Measurements from ENCODE around the gene MAN2A1. TPM values are rescaled to one million over a fixed set of nuclear protein-coding genes. Genes with fewer than 3 reads are reported as not detected.
"Not testable (repeated sequence)": the region's sequence is repeated elsewhere in the genome, so short reads cannot be mapped to it uniquely, and the experiment has no call there.

MAN2A1 gene
- total RNA-seq, 1 donor, result 19.1 TPM

DNA sequence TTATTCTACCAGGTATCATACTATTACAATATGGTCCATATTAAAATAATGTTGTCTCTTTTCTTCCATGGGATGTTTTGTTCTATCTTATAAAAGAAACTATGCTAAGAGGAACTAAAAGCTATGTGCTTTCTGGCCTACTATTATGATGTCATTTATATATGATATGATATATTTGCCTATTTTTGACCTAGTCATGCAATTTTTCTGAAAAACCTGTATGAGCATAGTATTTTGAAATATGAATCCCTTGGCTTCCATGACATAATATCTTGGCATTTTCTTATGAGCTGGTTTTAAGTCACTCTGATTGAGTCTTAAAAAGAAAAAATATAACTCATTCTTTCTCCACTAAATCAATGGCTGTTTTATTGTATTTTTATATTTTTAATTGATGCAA lies 60.7 kb downstream of the MAN2A1 start:
- DNase-seq (ENCODE audit: low read depth in 2 of 3, low spot score in 2 of 3), result no peak

DNA sequence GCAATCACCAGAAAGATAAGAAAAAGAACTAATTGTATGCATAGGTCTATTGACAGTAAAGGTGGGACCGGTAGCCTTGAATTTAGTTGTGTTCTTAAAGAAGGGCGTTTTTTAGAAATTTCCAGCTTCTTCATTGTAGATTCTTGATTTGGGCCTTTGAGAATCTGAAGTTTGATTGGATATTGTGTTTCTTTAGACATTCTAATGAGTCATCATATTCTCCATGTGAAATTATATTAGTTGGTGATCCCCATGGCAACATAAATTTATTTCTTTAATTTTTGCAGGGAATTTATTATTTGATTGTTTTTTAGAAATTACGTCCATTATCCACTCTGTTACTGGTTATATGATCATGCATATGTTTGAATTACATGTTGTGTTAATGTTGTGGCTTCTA lies 63.6 kb downstream of the MAN2A1 start:
- no peak for DNase-seq (ENCODE audit: low read depth in 2 of 3, low spot score in 2 of 3)

DNA sequence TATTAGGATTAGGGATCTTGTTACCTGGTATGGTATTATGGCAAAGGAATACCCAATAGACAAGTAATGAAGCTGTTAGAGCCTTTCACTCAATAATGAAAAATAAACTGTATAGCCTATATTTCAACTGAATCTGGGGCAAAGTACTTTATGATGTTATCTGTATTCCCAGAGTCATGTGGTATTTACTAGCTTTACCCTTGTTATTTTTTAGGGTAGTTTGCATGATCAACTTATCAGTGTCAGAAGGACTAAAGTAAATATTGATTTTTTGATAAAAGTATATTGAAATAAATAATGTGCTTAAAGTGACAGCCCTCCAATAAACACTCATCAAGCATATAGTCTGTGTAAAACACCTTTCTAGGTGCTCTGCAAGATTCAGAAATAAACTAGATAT lies 64.6 kb downstream of the MAN2A1 start:
- DNase-seq (ENCODE audit: low read depth in 2 of 3, low spot score in 2 of 3), result no peak

DNA sequence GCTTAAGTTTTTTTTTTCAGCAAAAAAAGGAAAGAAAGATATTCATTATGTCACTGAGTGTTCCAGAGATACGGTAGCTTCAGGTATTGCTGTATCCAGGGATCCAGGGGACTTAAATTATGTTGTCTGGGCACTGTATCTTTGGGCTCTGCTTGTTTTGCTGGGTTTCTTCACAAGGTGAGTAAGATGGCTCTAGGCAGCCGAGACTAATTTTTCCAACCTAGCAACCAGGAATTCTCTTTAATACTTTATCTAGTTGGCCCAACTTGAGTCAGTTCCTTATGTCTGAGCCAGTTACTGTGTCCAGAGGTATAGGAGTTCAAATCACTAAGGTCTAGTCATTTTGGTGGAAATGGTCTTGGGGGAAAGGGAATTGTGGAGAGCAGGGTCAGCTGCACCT lies 66.0 kb downstream of the MAN2A1 start:
- DNase-seq (ENCODE audit: low read depth in 2 of 3, low spot score in 2 of 3), result no peak

DNA sequence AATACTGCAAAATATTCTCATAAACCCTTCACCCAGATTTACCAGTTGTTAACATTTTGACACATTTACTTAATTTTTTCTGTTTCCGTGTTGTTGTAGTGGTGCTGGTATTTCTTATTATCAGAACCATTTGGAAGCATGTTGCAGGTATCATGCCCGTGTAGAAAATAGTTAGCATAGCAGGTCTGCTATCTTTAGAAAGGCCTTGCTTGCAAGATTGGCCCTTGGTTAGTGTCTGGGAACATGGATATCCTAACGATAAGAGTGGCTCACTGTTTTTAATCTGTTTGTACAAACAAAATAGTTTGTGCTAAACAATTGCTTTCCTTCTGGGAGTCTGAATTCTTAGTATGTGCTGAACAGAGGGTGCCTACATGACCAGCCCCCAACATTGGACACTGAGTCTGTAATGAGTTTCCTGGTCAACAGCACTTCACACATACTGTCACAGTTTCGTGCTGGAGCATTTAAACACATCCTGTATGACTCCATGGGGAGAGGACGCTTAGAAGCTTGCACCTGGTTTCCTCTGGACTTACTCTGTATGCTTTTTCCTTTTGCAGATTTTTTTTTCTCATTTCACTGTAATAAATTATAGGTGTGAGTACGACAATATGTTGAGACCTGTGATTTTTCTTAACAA lies 66.9 kb downstream of the MAN2A1 start:
- DNase-seq (ENCODE audit: low read depth in 2 of 3, low spot score in 2 of 3), result no peak

DNA sequence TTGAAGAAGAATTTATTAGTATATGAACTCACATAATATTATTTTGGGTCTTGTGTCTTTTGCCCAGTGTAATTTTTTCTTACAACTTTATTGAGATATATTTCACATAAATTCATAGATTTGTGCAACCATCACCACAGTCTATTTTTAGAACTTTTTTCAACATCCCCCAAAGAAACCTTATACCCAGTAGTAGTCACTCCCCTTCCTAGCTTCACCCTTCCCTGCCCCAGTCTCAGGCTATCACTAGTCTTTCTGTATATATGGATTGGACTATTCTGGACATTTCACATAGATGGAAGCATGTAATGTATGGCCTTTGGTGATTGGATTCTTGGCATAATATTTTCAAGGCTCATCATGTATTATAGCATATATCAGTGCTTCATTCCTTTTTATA lies 67.8 kb downstream of the MAN2A1 start:
- DNase-seq (ENCODE audit: low read depth in 2 of 3, low spot score in 2 of 3), result no peak

DNA sequence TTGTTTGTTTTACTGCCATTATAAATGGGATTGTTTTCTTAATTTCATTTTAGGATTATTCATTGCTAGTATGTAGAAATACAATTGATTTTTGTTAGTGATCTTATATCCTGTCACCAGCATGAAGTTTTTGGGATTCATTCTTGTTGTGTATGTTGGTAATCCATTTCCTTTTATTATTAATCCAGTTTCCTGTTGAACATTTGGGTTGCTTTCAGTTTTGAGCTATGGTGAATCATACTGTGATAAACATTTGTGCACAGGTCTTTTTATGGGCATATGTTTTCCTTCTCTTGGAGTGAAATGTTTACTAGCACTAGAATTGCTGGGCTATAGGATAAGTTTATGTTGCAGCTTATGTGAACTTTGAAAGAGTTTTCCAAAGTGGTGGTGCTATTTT lies 69.6 kb downstream of the MAN2A1 start:
- no peak for DNase-seq (ENCODE audit: low read depth in 2 of 3, low spot score in 2 of 3)

DNA sequence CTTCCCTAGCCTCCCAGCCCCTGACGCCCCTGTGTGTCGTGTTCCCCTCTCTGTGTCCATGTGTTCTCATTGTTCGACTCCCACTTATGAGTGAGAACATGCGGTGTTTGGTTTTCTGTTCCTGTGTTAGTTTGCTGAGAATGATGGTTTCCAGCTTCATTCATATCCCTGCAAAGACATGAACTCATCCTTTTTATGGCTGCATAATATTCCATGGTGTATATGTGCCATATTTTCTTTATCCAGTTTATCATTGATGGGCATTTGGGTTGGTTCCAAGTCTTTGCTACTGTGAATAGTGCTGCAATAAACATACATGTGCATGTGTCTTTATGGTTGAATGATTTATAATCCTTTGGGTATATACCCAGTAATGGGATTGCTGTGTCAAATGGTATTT lies 70.4 kb downstream of the MAN2A1 start:
- DNase-seq (ENCODE audit: low read depth in 2 of 3, low spot score in 2 of 3), result not testable (repeated sequence)

DNA sequence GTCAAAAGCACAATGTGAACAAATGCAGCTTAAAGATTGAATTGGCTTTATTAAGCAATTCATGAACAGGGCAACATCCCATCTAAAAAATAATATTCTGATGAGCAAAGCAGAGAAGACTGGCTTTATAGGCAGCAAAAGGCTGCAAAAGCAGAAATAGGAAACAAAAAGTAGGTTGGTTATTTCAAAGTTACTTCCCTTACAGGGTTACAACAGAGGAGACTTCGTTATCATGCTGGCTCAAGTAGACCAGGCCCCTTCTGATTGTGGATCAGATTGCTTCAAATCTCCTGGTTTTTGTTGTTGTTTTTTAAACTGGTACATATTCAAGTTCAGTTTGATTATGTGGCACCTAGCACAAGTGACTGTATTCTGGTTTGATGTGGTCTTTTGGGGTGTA lies 73.1 kb downstream of the MAN2A1 start:
- no peak for DNase-seq (ENCODE audit: low read depth in 2 of 3, low spot score in 2 of 3)

DNA sequence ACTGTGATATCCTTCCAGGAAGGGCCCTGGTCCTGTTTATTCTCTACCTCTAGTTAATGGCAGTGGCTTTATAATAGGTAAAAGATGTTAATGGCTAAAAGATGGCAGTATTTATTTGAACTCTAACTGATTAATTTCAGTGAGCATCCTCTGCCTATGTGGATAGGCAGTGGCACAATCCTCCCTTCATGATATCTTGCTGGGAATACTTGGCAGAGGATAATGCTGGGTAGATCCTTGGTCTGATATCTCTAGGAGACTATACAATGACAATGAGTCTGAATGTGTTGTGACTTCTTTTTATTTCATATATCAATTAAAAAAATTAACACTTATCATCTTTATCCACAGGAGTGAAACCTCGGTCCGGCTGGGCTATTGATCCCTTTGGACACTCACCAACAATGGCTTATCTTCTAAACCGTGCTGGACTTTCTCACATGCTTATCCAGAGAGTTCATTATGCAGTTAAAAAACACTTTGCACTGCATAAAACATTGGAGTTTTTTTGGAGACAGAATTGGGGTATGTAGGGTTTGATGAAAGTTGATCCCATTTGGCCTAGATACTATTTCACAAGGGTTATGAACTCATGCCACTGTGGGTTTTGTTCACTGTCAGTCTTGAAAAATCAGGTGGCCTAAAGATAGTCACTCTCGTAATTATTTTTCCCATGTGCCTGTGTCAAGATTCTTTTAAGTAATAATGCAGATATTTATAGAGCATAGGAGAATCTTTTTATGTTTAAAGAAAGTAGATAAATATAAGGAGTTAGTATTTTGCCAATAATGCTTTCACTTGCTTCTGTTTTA lies 77.7 kb downstream of the MAN2A1 start:
- no peak for DNase-seq (ENCODE audit: low read depth in 2 of 3, low spot score in 2 of 3)

DNA sequence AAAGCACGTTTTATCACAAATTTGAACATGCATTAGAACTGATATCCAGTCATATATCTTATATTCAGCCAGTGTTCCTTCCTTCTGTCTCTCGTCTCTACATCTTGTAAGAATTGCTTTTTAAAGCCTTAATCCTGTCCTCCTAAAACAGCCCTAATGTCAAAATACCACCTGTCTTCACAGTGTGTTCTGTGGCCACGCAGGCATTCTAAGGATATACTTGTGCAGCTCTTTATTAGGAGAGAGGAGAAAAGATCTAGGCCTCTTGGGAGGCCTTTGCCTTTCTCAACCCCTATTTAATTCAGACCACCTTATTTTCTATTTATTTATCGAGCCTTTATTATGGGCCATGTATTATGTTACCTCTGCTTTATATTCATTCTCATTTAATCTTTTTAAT lies 78.3 kb downstream of the MAN2A1 start:
- DNase-seq (ENCODE audit: low read depth in 2 of 3, low spot score in 2 of 3), result no peak

DNA sequence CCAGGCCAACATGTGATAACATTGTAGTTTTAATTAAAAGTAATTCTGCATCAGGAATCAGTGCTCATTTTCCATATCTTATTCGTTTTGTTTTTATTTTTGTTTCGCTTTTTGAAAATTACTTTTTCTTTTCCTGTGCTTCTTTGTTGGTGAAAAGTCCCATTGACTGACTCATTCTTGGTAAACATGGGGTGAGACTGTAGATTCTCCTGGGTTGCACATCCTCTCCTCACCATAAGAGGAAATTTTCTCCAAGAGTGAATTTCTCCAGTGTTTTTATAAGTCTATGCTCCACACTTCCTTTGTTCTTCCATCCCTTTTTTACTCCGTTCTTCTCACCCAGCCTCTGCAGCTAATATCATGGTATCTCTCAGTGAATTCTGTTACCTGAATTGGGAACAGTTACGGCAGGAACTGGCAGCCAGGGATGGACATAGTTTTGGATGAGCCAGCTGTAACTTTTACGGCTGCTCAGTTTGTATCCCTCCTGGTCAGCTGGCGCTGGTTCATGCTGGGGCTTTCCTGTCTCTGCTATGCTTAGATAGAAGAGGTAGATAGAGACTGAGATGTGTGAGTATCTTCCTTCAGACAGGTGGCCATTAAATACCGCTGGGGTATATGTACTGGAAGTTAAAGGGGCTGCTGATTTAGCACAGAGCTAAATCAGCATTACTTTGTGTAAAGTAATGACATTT lies 80.0 kb downstream of the MAN2A1 start:
- DNase-seq (ENCODE audit: low read depth in 2 of 3, low spot score in 2 of 3), result no peak

DNA sequence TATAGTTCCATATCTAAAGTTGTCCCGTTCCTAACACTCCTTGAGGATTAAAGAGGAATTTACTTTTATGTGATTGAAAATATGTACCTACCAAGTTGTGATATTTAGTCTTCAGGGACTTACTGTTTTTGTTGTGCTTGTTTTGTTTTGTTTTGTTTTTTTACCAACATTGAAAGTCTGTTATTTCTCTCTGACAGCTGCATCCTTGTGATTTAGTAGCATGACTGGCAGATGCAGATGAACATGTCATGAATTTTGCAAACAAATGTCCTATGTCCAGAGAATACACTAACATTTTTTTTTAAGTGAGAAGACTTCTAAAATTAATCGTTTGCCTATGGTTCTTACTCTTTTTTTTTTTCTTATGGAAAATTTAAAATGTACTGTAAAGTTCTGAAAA lies 85.4 kb downstream of the MAN2A1 start:
- DNase-seq (ENCODE audit: low read depth in 2 of 3, low spot score in 2 of 3), result no peak

DNA sequence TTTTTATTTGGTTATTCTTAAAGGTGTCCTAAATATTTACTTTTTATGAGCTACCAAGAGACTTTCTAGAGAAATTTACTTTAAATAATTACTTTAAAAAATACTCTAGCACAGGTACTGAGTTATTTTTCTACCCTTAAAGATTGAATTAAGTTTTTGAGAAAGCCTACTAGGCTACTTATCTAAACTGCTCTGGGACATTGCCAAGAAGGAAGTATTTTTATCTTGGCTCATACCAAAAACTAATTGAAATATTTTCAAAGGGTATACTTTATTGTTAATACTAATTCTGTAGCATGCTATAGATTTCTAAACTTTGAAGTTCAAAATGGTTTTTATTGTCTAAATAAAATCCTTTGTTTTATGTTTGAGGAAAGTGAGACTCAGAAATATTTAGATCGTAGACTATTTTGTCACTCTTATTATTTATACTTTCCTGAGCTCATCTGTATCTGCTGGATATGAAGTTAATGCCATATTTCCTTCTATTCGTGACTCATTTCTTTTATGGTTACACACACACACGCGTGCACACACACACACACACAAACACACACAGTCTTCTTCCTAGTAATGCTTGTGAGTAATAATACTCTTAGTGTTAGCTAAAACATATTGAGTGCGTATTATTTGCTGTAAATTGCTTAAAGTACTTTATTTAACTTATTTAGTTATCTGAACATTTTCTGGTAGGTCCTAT lies 89.5 kb downstream of the MAN2A1 start:
- peak in 2 of 3 donors; percentile 3 to 30 for DNase-seq (ENCODE audit: low read depth in 2 of 3, low spot score in 2 of 3)

DNA sequence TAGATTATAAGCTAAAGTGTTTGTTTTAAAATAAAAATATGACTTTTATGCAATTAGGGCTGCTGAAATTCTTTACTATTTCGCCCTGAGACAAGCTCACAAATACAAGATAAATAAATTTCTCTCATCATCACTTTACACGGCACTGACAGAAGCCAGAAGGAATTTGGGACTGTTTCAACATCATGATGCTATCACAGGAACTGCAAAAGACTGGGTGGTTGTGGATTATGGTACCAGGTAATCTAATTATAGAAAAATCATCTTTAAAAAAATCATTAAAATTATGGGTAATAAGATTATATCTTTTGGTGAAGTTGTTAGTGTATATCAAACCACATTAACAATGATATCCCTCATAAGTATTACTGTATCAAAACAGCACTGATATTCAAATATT lies 95.0 kb downstream of the MAN2A1 start:
- no peak for DNase-seq (ENCODE audit: low read depth in 2 of 3, low spot score in 2 of 3)

DNA sequence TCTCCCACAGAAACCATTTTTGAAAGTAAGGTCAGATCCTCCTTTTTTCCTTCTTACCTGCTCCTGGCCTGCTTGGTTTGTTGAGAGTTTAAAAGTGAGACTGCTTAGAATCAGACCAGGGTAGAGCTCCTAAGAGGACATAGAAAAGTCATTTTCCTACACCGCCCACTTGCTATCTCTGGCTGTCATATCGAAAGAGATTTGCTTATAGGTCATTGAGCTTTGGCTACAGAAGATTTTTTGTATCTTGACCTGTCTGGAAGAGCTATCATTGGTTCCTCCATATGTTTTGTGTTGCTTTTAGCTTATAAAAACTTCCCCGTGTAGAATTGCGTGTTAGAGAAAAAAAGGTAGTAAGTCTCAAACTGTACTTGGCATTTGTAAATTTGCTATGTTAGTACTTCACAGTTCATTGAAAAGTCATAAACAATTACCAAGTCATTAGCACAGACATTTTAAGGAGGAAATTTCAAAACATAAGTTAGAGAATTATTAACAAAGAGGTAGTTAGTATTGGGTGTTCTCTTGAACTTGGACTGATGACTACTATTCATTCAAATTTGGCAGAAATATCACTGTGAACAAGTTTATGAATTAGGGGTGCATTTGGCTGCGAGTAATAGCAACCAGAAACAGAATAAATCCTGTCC lies 96.6 kb downstream of the MAN2A1 start:
- no peak for DNase-seq (ENCODE audit: low read depth in 2 of 3, low spot score in 2 of 3)

DNA sequence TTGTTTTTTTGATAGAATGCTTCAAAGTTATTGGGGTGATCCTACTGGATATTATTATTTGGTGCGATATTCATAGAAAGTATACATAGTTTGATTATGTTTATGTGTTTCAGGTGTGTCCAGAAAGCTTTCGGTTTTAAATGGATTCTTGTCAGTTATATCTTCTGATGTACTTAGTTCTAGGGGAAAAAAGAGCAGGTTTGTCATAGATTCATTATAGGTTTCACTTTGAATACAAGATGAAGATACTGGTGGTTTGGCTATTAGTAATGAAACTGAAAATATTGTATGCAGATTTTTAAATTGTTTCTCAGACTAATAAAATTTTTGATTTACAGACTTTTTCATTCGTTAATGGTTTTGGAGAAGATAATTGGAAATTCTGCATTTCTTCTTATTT lies 98.9 kb downstream of the MAN2A1 start:
- DNase-seq (ENCODE audit: low read depth in 2 of 3, low spot score in 2 of 3), result no peak

DNA sequence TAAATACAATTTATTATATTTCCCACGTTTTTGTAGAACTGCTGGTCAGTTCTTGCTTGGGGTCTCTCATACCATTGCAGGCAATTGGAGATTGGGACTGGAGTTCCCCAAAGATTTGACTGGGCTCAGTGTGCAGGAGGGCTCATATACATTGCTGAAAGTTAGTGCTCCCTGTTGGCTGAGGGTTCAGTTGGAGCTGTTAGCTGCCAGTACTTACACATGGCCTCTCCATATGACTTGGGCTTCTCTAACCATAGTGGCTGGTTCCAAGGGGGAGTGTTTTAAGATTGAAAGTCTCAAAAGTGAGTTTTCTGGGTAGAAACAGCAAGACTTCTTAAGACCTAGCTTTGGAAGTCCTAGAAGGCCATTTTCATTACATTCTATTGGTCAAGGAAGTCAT lies 102.9 kb downstream of the MAN2A1 start:
- DNase-seq (ENCODE audit: low read depth in 2 of 3, low spot score in 2 of 3), result no peak

DNA sequence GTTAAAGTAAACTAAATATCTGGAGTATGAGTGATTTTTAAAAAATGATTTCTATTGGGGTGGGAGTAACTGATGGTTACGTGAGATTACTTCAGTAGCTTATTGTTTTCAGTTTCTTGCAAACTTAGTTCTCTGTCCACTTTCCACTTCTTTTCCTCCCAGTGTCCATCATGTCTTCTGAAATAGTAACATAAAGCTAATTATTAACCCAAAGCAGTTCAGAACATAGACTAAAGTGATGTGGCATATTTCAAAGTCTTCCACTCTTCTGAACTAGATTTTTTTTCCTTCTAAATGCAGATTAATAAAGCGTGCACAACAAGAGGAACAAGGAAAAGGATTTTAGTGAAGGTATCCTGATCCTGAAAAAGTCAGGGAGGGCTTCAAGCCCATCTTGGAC lies 114.1 kb downstream of the MAN2A1 start:
- no peak for DNase-seq (ENCODE audit: low read depth in 2 of 3, low spot score in 2 of 3)

DNA sequence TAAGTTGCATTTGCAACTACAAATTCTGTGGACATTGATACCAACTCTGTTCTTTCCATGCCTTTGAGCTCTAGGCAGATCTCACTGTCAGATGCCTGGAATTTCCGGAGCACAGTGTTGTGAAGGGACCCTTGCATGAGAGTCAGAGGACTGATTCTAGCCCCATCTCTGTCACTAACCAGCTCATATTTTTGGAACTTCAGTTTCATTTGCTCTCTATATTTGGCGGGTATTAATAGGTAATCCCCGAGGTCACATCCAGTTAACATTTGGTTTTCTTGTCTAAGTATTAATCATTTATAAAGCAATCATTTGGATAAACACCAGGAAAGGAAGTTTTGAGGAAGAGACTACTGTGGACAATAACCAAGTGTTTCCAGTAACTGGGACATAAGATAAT lies 115.7 kb downstream of the MAN2A1 start:
- DNase-seq (ENCODE audit: low read depth in 2 of 3, low spot score in 2 of 3), result no peak

DNA sequence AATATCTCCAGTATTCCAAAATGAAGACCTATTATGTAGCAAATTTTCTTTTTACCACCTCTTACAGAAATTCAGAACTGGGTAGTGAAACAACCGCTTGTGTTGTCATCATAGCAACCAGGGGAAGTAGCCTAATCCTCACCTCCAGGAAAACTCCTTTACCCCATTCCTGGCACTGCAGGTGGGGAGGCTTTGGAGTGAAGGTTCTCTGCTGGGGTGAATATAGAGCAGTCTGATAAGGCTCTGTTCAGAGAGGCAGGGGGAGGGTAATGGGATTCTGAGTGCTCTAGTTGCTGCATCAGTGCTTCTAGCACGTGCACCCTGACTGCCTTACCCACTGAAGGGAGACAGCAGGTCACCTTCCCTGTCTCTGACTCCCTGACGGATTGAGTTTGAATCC lies 116.2 kb downstream of the MAN2A1 start:
- no peak for DNase-seq (ENCODE audit: low read depth in 2 of 3, low spot score in 2 of 3)

Measured in hematopoietic multipotent progenitor cell (in vitro differentiated cells).